Body of pancreas (tissue), 4 donors: ENCODE results near the gene APOBEC3G. TPM values are rescaled to one million over a fixed set of nuclear protein-coding genes. Genes with fewer than 3 reads are reported as not detected.

Experiments
- ATAC-seq: fragments of 150-250 bp; one replicate; pipeline ENCODE4 v1.9.1; 2016
- DNase-seq, 4 donors: peaks; one replicate each; pipeline ENCODE4 v3.0.0-alpha.2; 2019
- H3K27ac ChIP-seq, 4 donors: fragments of 200-600 bp; sonication (generic); 1 replicate in 3 of 4; 2 replicates in 1 of 4; pipeline versions ENCODE4 v1.5.1 to v1.6.1; 2016 to 2019; ENCODE audit warnings: mild to moderate bottlenecking in 1 of 4, mixed read lengths in 1 of 4, moderate library complexity in 1 of 4
- H3K27me3 ChIP-seq, 2 donors: fragments of 200-600 bp; sonication (generic); one replicate each; pipeline ENCODE4 v1.6.0; 2016; ENCODE audit warnings: mild to moderate bottlenecking in 1 of 2
- H3K36me3 ChIP-seq, 2 donors: fragments of 200-600 bp; sonication (generic); replicated peaks in 1 of 2; 2 replicates each; pipeline ENCODE4 v1.5.1; 2016; ENCODE audit warnings: low read depth in 2 of 2; ENCODE audit not compliant: insufficient read depth in 1 of 2
- H3K4me1 ChIP-seq: fragments of 200-600 bp; sonication (generic); one replicate; pipeline ENCODE4 v1.6.0; 2016
- H3K4me3 ChIP-seq, 2 donors: fragments of 200-600 bp; sonication (generic); 1 replicate in 1 of 2; 2 replicates in 1 of 2; pipeline ENCODE4 v1.5.1; 2016 to 2019
- H3K9me3 ChIP-seq, 3 donors: fragments of 200-600 bp; sonication (generic); 1 replicate in 2 of 3; 2 replicates in 1 of 3; pipeline ENCODE4 v1.5.1; 2016
- CTCF ChIP-seq, 7 experiments: fragments of 450-650 bp in 4 of 7; fragments of 200-600 bp in 3 of 7; sonication (generic) in 3 of 7; IDR thresholded peaks; one replicate each; pipeline ENCODE4 v1.5.1; 2016 to 2019; ENCODE audit warnings: antibody characterized with exemption in 7 of 7
- POLR2A ChIP-seq, 3 donors: fragments of 450-650 bp; IDR thresholded peaks; one replicate each; pipeline ENCODE4 v1.6.1; 2016; ENCODE audit warnings: antibody characterized with exemption in 3 of 3, mild to moderate bottlenecking in 2 of 3
- WGBS, 2 donors: methylation state at CpG; one replicate each; pipeline ENCODE4 v1.1.5; 2017; 5-methylcytosine and 5-hydroxymethylcytosine counted together
- intact Hi-C: fragments of 100-400 bp; cut with DNase I; formaldehyde crosslinking; loops from one replicate; pipeline ENCODE4 v1.15.1; 2023
- total RNA-seq, 2 donors: library from RNA; depleted of rRNA; stranded (reverse); fragments of >200 nt; gene quantifications; one replicate each; pipeline ENCODE4 v1.1.0, GENCODE V29; 2016

APOBEC3G gene
- total RNA-seq, 2 donors from 2014 or later: 5.4 to 6.3 TPM

- no peak overlapping the region for H3K4me3 ChIP-seq
- no peak overlapping the region for H3K27ac ChIP-seq
- ATAC-seq: no peak
- DNase-seq: no peak
- no peaks in the 10 kb centered on the region for H3K9me3 ChIP-seq
- H3K27me3 ChIP-seq: no peaks in the 10 kb centered on the region
- no peaks in the 10 kb centered on the region for H3K36me3 ChIP-seq
- no peak for TF ChIP-seq CTCF (IDR thresholded peaks at IDR 0.05)
- TF ChIP-seq POLR2A (IDR thresholded peaks at IDR 0.05): no peak
- intact Hi-C loops: no loop called here
- H3K4me1 ChIP-seq: peaks cover 9% of the 10 kb centered on the region
- 54 to 71% methylated on average over 7 to 9 of the region's 9 CpGs for WGBS, 2 donors
Observed at GRCh38 chr22:39080052-39080762, 3.1 kb downstream of the APOBEC3G start.

DNA sequence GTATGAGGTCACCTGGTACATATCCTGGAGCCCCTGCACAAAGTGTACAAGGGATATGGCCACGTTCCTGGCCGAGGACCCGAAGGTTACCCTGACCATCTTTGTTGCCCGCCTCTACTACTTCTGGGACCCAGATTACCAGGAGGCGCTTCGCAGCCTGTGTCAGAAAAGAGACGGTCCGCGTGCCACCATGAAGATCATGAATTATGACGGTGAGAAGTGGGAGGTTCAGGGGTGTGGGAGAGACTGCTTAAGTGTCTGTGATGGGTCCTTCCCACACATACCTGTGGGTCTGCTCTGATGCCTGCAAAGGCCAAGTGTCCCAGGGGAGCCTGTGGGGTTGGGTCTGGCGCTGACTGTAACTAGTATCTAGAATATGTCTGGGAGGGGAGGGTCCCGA, 3.9 kb downstream of the APOBEC3G start:
- Histone ChIP-seq H3K4me1 (peaks cover 9% of the 10 kb centered on the region), H3K4me3 (no peak overlapping the region), H3K27ac (no peak overlapping the region), H3K9me3 (no peaks in the 10 kb centered on the region), H3K36me3 (no peaks in the 10 kb centered on the region), H3K27me3 (no peaks in the 10 kb centered on the region)
- 80 to 90% methylated on average over 11 to 12 of the region's 12 CpGs for WGBS, 2 donors
- DNase-seq (no peak), ATAC-seq (no peak)
- intact Hi-C loops: no loop called here
- TF ChIP-seq POLR2A (IDR thresholded peaks at IDR 0.05): no peak
- TF ChIP-seq CTCF (IDR thresholded peaks at IDR 0.05): no peak

DNA sequence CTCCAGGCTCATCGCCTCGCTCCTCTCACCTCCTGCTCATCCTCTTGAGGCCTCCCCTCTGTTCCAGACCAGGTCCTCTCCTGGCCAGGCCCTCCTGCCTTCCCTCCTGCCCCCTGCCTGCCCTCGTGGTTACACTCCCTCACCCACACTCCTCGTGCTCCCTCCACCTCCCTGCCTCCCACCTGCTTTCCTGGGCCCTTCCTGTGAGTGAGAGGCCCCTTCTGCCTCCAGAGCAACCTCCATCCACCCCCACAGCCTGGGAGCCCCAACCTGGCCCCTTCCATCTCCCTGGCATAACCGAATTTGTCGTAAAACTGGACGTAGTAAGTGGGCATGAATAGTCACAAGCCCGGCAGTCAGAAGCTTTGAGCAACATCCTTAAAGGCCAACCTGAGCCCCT, 4.5 kb downstream of the APOBEC3G start:
- no peak for TF ChIP-seq POLR2A (IDR thresholded peaks at IDR 0.05)
- TF ChIP-seq CTCF (IDR thresholded peaks at IDR 0.05): no peak
- H3K36me3 ChIP-seq: no peaks in the 10 kb centered on the region
- intact Hi-C loops: no loop called here
- H3K4me1 ChIP-seq: peaks cover 9% of the 10 kb centered on the region
- 71 to 72% methylated on average over 8 of the region's 8 CpGs for WGBS, 2 donors
- ATAC-seq: no peak
- H3K9me3 ChIP-seq: no peaks in the 10 kb centered on the region
- H3K27me3 ChIP-seq: no peaks in the 10 kb centered on the region
- DNase-seq: no peak
- no peak overlapping the region for H3K4me3 ChIP-seq
- no peak overlapping the region for H3K27ac ChIP-seq

DNA sequence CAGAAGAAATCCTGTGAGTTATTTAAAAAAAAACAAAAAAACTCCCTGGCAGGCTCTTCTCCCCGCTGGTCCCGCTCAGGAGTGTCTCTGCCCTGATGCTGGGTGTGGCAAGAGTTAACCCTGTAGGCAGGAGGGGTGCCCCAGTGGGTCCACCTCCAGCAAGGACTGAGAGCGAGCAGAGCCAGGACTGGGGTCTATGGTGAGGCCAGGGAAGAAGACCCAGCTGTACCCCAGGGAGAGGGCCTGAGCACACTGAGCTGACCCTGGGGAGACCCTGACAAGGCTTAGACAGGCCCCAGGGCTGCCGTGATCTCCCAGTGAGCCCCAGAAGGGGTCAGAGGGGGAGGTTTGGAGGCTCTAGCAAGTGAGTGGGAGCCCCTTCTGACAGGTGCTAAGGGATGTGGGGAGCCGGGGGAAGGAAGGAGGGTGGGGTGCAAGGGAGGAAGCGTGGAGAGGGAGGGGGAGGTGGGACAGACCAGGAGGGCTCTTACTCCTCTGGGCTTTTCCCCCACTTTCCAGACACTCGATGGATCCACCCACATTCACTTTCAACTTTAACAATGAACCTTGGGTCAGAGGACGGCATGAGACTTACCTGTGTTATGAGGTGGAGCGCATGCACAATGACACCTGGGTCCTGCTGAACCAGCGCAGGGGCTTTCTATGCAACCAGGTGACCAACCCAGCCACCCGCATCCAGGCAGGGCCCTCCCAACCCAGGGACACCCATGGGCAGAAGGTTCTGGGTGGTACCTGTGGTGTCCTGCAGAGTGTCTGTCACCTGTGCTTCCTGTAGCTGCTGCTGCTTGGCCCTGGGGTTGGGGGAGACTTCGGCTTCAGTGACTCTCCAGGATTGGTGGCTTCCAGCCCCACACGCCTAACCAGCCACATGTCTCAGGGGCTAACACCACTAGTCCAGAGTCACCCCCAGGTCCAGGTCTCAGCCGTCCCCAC, 6.4 kb downstream of the APOBEC3G start:
- Histone ChIP-seq H3K27me3 (no peaks in the 10 kb centered on the region), H3K36me3 (no peaks in the 10 kb centered on the region), H3K4me1 (no peaks in the 10 kb centered on the region), H3K9me3 (no peaks in the 10 kb centered on the region), H3K4me3 (no peak overlapping the region), H3K27ac (no peak overlapping the region)
- WGBS, 2 donors: 72 to 77% methylated on average over 10 to 12 of the region's 14 CpGs
- intact Hi-C loops: no loop called here
- DNase-seq (no peak), ATAC-seq (no peak)
- TF ChIP-seq POLR2A (IDR thresholded peaks at IDR 0.05) (no peak), CTCF (IDR thresholded peaks at IDR 0.05) (no peak)
